ENCODE results near the gene PEMT. TPM values are rescaled to one million over a fixed set of nuclear protein-coding genes. Genes with fewer than 3 reads are reported as not detected.

The PEMT gene
- total and polyA plus RNA-seq, 2 of the 8 experiments (the other 6 are each of a cell fraction or from before 2014, with no cell fraction given) = 42.0 to 118 TPM

DNA sequence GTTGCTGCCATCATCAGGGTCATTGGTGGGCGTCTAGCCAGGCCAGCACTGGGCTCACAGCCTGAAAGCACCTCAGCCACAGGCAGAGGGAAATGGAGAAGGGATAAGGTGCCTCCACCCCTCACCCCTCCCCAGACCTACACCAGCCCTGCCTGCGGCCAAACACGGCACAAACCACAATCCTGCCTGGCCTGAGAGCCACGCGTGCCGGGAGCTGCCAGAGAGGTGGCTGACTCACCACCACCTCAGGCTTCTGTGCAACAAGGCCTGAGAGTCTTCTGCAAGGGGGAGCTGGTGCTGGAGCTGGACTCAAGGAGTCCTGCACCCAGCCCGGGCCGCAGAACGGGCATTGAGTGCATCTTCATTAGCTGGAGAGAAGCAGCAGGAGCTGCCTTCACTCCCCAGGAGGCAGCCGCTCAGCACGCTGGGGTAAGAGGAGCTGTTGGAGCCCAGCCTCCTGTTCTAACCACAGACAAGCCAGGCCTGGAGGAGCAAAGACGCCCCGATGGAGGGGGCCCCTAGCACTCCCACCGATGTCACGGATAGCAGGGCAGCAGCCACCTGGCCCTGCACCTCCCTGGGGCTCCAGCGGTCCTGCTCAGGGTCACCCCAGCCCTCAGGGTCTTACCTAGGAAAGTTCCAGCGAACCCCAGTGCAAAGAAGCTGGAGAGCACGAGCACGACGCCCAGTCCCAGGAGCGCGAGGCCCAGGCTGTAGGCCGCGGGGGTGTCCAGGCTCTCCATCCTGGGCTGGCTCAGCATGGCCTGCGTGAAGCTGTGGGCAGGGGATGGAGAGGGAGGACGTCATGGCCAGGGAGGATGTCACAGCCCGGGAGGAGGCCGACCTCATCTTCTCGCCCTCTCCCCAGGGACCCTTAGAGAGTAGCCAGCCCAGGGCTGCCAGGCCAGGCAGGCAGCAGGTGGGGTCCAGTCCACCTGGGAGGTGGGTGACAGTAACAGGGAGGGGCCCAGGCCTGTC is 79.3 kb downstream of the PEMT start (continued):
- TF ChIP-seq RNF2 (IDR thresholded peaks at IDR 0.05; ENCODE audit: borderline replicate concordance, low read depth, low read length, missing control alignments, poor library complexity, severe bottlenecking) (no peak), TAF1 (IDR thresholded peaks at IDR 0.05; ENCODE audit: low read depth, low read length) (no peak), CHD1 (IDR thresholded peaks at IDR 0.05; ENCODE audit: low read depth, low read length) (no peak), SIRT6 (IDR thresholded peaks at IDR 0.05; ENCODE audit: low read length) (no peak), YY1 (IDR thresholded peaks at IDR 0.05; ENCODE audit: low read depth, low read length) (no peak), TAF7 (optimal IDR thresholded peaks at IDR 0.05; ENCODE audit: borderline replicate concordance, low read depth, low read length) (no peak), KDM4A (IDR thresholded peaks at IDR 0.05; ENCODE audit: low read depth, low read length, severe bottlenecking) (no peak), EP300 (IDR thresholded peaks at IDR 0.05; ENCODE audit: borderline replicate concordance in 1 of 2, low read depth in 2 of 2, low read length in 2 of 2) (no peak), CEBPB (IDR thresholded peaks at IDR 0.05; ENCODE audit: low read depth, low read length) (no peak), EGR1 (IDR thresholded peaks at IDR 0.05; ENCODE audit: borderline replicate concordance, low read depth, low read length) (no peak)
- TF ChIP-seq, protein P1, sequence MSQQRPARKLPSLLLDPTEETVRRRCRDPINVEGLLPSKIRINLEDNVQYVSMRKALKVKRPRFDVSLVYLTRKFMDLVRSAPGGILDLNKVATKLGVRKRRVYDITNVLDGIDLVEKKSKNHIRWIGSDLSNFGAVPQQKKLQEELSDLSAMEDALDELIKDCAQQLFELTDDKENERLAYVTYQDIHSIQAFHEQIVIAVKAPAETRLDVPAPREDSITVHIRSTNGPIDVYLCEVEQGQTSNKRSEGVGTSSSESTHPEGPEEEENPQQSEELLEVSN (IDR thresholded peaks at IDR 0.05) = no peak

Data from H1 (cell line).